GM21619 (cell line): Measurements from ENCODE around the gene SNTG2.
"Not testable (repeated sequence)": the region's sequence is repeated elsewhere in the genome, so short reads cannot be mapped to it uniquely, and the experiment has no call there.

Source experiments
- ATAC-seq: cut with Tn5 transposase; IDR thresholded peaks from one replicate; pipeline ENCODE4 v1.9.1; 2021; ENCODE audit not compliant: unreplicated experiment

SNTG2 gene

GRCh38 chr2:1360557-1361250 is 410.1 kb downstream of the SNTG2 start:
- ATAC-seq: no peak

- no peak for ATAC-seq
Measured at GRCh38 chr2:1363367-1363766, 412.7 kb downstream of the SNTG2 start.

GRCh38 chr2:1366546-1367134 is 416.0 kb downstream of the SNTG2 start:
- ATAC-seq: no peak

GRCh38 chr2:1367601-1368000 is 417.0 kb downstream of the SNTG2 start:
- no peak for ATAC-seq

- no peak for ATAC-seq
Measured at GRCh38 chr2:1369905-1370304, 419.3 kb downstream of the SNTG2 start.

- no peak for ATAC-seq
Measured at GRCh38 chr2:1370461-1370860, 419.8 kb downstream of the SNTG2 start.

GRCh38 chr2:1371082-1371481 is 420.4 kb downstream of the SNTG2 start:
- no peak for ATAC-seq

- no peak for ATAC-seq
Measured at GRCh38 chr2:1373830-1374229, 423.2 kb downstream of the SNTG2 start.

GRCh38 chr2:1374287-1374686 is 423.6 kb downstream of the SNTG2 start:
- ATAC-seq: no peak

GRCh38 chr2:1375794-1376193 is 425.1 kb downstream of the SNTG2 start:
- no peak for ATAC-seq

GRCh38 chr2:1377473-1377872 is 426.8 kb downstream of the SNTG2 start:
- no peak for ATAC-seq

GRCh38 chr2:1378456-1379150 is 428.0 kb downstream of the SNTG2 start:
- ATAC-seq: no peak

GRCh38 chr2:1381644-1382043 is 431.0 kb downstream of the SNTG2 start:
- ATAC-seq: no peak

GRCh38 chr2:1387954-1388725 is 437.5 kb downstream of the SNTG2 start:
- not testable (repeated sequence) for ATAC-seq

- not testable (repeated sequence) for ATAC-seq
Measured at GRCh38 chr2:1390118-1390517, 439.5 kb downstream of the SNTG2 start.

- no peak for ATAC-seq
Measured at GRCh38 chr2:1393321-1393720, 442.7 kb downstream of the SNTG2 start.

GRCh38 chr2:1394709-1395408 is 444.2 kb downstream of the SNTG2 start:
- ATAC-seq: no peak

- ATAC-seq: no peak
Measured at GRCh38 chr2:1397350-1397749, 446.7 kb downstream of the SNTG2 start.

GRCh38 chr2:1398191-1398590 is 447.5 kb downstream of the SNTG2 start:
- no peak for ATAC-seq

GRCh38 chr2:1400943-1401735 is 450.5 kb downstream of the SNTG2 start:
- peak; percentile 50 for ATAC-seq
